GM21526 (cell line): ENCODE data around the gene NHSL2.
A peak's percentile ranks its signal among the peaks of the same experiment; 100 is the strongest.

ENCODE experiments used
- ATAC-seq: cut with Tn5 transposase; IDR thresholded peaks from one replicate; pipeline ENCODE4 v1.9.1; 2021; ENCODE audit warnings: moderate library complexity; ENCODE audit not compliant: unreplicated experiment, low FRiP score

The NHSL2 gene

GRCh38 chrX:72100824-72101351 lies 190.2 kb downstream of the NHSL2 start:
- ATAC-seq = peak; percentile 76

DNA sequence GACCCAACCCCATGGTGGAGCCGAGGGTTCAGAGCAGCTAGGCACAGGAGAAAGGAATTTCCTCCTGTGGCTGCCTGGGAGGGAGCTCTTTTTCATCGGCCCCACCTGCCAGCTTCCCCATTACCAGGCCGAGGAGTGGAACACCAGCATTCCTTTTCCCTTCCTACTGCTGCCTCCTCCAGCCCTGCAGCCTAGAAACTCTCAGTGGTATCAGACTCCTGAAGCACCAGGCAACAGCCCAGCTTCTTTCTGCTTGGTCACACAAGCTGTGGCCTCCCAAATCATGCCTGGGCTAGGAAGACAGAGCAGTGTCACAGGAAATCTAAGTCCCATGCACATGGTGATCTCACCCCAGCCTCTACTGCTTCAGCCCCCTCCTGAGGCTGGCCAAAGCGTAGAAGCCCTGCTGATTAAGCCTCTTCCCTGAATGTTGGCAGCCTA lies 191.0 kb downstream of the NHSL2 start:
- ATAC-seq = no peak

DNA sequence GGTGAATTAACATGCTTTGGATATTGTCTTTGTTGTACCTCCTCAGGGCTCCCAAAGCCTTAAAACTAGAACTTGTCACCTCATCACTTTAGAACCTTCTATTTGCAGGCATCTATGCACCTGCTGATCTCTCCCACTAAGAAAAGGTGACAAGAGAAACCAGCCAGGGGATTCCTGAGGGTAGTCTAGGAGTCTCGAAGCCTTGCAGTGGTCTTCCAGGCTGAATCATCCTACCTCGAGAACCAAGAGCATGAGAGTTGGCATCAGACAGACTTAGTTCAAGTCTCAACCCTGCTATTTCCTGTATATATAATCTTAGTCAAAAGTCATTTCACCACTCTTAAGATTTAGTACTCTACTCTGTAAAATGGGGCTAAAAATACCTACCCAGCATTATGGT lies 191.5 kb downstream of the NHSL2 start:
- ATAC-seq = no peak

DNA sequence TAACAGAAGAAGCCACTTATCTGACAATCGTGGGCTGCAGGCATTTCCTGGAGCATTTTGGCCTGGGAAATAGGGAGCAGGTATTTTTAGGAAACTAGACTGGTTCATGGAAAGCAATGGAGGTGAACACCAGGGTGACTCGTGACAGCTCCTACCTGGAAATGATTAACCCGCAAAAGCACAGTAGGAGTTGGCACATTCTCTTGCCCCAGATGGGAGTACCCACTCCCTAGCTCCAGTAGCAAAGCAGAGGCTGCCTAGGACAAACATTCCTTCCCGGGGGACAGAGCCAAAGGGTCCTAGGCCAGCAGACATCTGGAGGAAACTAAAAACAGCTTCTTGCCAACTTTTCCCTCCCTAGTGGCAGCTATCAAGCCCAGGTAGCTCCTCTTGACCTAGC lies 192.1 kb downstream of the NHSL2 start:
- ATAC-seq = no peak

DNA sequence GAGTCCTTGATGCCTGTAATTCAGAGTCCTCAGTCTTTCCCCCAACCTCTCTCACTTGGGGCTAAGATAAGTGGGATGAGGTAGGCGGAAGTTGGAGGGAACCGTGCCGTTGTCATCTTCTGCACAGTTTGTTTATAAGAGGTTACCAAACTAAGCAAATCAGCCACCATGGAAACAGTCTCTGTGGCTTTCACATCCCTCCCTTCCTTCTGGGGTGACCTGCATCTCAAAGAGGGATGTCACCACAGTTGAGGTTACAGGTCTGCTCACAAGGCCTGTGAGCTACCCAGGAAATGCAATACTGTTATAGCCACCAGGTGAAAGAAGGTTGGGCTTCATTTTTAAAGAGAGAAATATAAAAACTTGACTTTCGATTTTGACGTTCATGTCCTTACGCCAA lies 194.8 kb downstream of the NHSL2 start:
- ATAC-seq = no peak

DNA sequence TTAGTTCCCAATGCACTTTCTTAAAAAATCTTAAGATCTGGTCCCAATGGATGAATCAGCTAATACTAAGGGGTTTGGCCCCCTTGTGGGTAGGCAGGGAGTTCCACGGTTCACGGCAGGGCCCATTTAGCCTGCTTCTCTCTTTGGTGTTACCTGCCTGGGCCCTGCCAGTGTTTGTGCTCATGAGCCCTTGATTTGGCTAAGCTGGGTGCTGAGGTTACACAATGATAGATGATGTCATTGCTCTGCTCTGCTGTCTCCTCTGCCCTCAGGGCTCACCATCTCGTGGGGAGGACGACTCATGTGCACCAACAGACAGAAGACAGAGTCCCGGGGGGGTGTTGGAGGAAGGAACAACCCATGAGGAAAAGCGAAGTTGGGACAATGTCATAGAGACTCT lies 196.7 kb downstream of the NHSL2 start:
- ATAC-seq = no peak

DNA sequence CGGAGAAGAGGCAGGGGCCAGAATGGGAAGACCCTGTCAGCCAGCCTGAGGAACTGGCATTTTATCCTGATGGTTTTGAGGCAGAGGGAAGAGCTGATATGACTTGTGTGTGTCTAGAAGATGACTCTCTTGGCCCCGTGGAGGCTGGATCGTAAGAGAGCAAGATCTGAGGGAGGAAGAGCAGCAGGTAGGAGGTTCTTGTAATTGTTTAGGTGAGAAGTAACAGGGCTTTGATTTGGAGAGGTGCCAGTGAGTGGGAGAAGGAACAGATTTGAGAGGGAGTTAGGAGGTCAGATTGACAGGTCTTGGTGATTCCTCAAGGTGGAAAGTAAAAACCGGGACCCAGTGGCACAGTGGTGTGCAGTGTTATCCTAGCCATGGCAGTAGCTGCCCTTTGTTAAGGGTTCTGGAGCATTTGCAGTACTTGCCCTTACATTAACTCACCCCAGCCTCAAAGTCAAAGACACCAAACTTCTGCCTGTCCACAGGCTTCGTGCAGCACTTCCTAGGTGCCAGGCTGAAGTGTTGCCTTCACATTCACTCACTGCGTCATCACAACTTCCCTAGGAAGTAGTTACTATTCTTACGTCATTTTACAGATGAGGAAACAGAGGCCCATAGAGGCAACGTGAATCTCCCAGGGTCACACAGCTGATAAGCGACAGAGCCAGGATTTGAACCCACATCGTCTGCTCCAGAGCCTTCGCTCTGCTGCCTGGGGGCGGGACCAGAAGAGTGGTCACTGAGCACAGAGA lies 197.4 kb downstream of the NHSL2 start:
- no peak for ATAC-seq

DNA sequence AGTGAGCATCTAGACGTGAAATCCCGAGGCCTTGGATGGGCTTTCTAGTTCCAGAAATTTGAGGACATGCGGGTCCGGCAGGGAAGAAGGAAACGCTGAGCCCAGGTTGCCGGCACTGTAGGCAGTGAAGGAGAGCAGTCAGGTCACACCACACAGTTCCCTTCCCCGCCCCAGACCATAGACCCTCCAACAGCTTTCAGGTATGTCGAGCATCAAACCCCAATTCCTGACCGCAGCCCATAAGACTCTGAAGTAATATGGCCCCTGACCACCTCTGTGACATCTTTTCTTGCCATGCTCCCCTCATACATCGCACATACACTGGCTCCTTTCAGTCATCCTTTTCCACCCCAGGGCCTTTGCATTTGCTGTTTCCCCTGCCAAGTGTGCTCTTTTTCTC lies 198.0 kb downstream of the NHSL2 start:
- no peak for ATAC-seq

- ATAC-seq = no peak
Observed at GRCh38 chrX:72110051-72110875, 199.6 kb downstream of the NHSL2 start.

GRCh38 chrX:72110876-72111708 lies 200.4 kb downstream of the NHSL2 start:
- no peak for ATAC-seq

DNA sequence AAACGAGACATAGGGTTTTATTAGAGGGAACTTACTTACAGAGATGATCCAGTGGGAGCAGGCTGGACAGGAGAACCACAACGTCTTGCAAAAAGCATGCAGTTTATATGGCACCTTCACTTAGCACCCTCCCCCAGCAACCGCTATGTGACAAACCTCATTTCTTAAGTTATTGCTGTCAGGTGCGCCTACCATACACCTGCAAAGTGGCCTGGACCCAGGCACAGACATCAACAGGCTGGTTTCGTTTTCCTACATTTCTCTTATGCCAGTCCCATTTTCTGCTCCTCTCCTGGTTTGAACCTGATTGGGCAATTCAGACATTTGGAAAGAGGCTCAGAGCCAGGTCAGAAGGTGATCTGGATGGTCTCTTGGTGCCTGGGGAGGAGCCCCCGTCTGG lies 202.8 kb downstream of the NHSL2 start:
- ATAC-seq = no peak

GRCh38 chrX:72114306-72114705 lies 203.7 kb downstream of the NHSL2 start:
- ATAC-seq = no peak

DNA sequence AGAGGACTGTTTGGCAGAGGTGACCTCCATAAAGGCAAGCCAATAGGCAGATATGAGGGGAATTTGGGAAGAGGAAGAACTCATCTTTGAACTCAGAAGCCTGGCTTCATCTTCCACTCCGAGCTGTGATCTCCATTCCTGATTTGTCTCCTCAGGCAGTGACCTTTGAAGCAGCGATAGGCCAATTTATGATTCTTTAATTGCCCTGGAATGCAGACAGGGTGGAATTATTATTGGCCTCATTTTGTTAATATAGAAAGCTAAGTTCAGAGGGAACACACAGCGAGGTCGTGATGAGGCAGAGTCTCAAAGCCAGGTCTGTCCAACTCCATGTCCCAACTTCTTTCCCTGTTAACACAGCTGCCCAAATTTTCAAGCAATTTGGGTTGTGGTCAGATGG lies 204.2 kb downstream of the NHSL2 start:
- no peak for ATAC-seq

DNA sequence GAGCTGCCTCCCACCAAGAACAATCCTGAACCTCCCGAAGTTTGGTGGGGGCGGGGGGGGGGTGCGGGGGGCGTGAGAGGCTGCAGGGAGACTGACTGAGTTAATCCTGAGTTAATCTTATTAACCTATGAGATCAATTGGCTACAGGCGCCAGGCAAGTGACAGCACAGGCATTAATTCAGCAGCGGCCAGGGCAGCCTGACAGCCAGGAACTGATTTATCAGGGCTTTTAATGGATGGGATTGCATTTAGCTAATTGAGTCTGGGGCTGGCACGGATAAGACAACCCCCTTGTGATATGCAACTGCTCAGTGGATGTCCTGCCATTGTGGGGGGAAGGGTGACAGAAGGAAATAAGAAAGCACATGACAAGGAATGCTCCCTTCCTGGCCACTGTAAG lies 204.7 kb downstream of the NHSL2 start:
- no peak for ATAC-seq

DNA sequence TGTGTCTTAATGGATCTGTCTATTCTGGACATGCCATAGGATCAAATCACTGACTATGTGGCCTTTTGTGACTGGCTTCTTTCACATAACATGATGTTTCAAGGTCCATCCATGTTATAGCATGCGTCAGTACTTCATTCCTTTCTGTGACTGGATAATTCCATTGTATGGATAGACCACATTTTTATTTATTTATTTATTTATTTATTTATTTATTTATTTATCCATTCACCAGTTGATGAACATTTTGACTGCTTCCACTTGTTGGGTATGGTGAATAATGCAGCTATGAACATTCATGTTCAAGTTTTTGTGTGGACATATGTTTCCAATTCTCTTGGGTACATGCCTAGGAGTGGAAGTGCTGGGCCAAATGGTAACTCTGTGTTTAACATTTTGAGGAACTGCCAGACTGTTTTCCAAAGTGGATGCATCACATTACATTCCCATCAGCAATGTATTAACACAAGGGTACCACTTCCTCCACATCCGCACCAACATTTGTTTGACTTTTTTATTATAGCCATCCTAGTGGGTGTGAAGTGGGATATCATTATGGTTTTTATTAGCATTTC lies 207.1 kb downstream of the NHSL2 start:
- ATAC-seq = no peak

DNA sequence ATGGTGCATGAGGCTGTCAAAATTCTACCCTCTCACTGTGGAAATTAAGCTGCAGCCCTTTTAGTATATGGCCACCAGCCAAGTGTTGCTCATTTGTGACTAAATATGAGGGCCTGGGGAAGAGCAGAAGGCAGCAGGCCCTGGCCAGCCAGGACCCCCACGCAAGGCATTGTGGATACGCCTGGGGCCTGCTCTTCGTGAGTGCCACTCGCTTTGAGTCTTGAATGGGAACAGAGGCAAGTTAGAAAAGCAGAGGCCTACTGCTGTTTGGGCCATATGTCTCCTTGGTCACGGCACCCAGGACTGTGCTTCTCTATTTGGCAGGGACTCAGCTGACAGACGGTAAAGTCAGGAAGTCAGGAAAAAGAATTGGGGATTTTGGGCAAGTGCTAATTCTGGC lies 210.2 kb downstream of the NHSL2 start:
- ATAC-seq = no peak

- ATAC-seq = no peak
Observed at GRCh38 chrX:72121383-72121782, 210.7 kb downstream of the NHSL2 start.

- no peak for ATAC-seq
Observed at GRCh38 chrX:72122621-72123337, 212.1 kb downstream of the NHSL2 start.

DNA sequence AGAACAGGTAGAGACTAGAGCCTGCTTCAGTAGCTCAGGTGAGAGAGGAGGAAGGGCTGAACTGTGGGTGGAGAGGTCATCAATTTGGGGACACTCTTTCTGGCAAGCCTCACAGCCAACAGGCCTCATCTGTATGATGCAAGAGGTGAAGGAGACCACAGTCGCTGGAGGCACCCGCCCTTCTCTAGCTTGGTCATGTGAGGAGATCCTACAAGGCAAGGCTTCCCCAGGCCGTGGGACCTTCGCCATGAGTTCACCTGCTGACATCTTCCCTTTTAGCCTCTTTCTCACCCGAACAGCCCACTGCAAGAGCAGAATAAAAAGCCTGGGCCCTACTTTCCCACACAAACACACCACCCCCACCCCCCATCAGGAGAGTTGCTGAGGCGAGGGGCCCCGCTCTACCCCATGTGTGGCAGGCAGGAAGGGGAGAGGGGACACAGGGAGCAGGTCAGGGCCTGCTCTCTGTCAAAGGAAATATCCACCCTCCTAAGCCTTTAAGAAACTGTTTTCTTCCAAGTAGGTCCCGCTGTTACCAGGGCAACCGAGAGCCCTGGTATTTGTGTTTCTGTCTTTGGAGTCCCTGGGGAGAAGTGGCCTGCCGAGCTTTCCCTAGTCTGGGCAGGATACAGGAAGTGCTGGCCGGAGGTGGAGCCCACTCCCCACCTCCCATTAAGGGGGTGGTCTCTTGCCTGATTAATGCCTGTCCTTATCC lies 213.0 kb downstream of the NHSL2 start:
- no peak for ATAC-seq
